K562 (cell line): ENCODE results near the gene ITPR3.

Experiments
- POLR2AphosphoS2 ChIP-seq: IDR thresholded peaks from 2 replicates; pipeline ENCODE4 v1.6.1; 2012; ENCODE audit warnings: low read length, improper control_type of control experiment
- STAG1 ChIP-seq: sonication (generic); formaldehyde crosslinking; IDR thresholded peaks from 2 replicates; pipeline ENCODE4 v1.5.0; 2020; ENCODE audit warnings: missing genetic modification reagents, borderline replicate concordance
- ZNF764 ChIP-seq: fragments of 250-450 bp; sonication (Bioruptor Pico); IDR thresholded peaks from 2 replicates; pipeline ENCODE4 v1.4.0; 2020; ENCODE audit warnings: low read depth, mild to moderate bottlenecking, moderate library complexity

DNA sequence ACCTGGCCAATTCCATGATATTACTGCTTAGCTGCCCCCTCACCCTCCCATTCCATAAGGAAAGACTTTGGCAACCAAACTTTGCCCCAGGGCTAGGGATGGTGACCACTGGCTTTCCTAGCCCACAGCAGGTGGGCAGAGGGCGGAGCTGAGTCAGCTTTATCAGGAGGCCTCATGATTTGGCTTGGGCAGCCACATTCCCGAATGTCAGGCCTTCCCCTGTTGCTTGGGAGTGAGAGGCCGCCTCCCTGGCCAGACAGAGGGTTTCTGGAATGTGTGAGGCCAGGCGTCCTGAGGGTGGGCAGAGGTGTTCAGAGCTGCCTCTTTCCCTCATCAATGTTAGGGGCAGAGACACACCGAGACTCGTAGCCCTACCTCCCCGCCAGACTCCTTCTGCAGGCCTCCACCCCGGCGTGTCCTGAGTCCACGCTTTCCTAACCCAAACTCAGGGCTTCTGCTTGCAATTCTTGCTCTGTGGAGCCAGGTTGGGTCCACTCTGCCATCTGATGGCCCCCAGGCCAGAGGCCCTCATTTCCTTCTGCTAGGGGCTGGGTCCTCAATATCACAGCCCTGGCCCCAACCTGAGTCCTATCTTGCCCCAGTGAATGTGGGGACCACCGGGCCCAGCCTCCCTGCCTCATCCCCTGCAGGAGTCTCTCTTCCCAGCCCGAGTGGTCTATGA, 71.1 kb downstream of the ITPR3 start:
- TF ChIP-seq ZNF764 (CRISPR knock-in tag), result no peak
- no peak for TF ChIP-seq STAG1
- no peak for TF ChIP-seq POLR2AphosphoS2
